SU-DHL-6 (cell line): Measurements from ENCODE around the gene ETF1.

Source experiments
- H2AFZ ChIP-seq: fragments of 200-600 bp; sonication (generic); 2 replicates; pipeline ENCODE4 v1.6.1; 2014; ENCODE audit warnings: low read depth, mild to moderate bottlenecking, moderate library complexity, mixed read lengths, antibody characterized with exemption, low read length; ENCODE audit not compliant: severe bottlenecking
- H3F3A ChIP-seq: fragments of 200-600 bp; shearing (Covaris generic); 2 replicates; pipeline ENCODE4 v1.6.0; 2016; ENCODE audit warnings: antibody characterized with exemption, mild to moderate bottlenecking; ENCODE audit not compliant: insufficient read depth
- H3K27ac ChIP-seq: fragments of 200-600 bp; sonication (generic); 2 replicates; pipeline ENCODE4 v1.5.1; 2016; ENCODE audit warnings: low read depth, mild to moderate bottlenecking, low read length, moderate library complexity, mixed read lengths
- H3K27me3 ChIP-seq: fragments of 200-600 bp; sonication (generic), shearing (Covaris generic); 2 replicates; pipeline ENCODE4 v1.6.0; 2014; ENCODE audit warnings: mild to moderate bottlenecking, low read length
- H3K36me3 ChIP-seq: fragments of 200-600 bp; sonication (generic); 2 replicates; pipeline ENCODE4 v1.6.1; 2014; ENCODE audit warnings: mild to moderate bottlenecking, low read length, mixed read lengths
- H3K4me2 ChIP-seq: fragments of 300-600, 200-600 bp; shearing (Covaris generic), sonication (generic); 2 replicates; pipeline ENCODE4 v1.6.0; 2014; ENCODE audit warnings: low read length, low read depth, mild to moderate bottlenecking; ENCODE audit not compliant: poor library complexity, severe bottlenecking
- H3K4me3 ChIP-seq: fragments of 200-600 bp; sonication (generic); 2 replicates; pipeline ENCODE4 v1.5.1; 2014; ENCODE audit warnings: antibody characterized with exemption, low read length, mild to moderate bottlenecking, mixed read lengths; ENCODE audit not compliant: insufficient read depth, poor library complexity, severe bottlenecking
- H3K79me2 ChIP-seq: fragments of 200-600 bp; sonication (generic); 2 replicates; pipeline ENCODE4 v1.6.1; 2014; ENCODE audit warnings: mild to moderate bottlenecking, low read length, moderate library complexity; ENCODE audit not compliant: insufficient read depth
- H3K9ac ChIP-seq: fragments of 200-600 bp; sonication (generic); 2 replicates; pipeline ENCODE4 v1.7.0; 2014; ENCODE audit warnings: mild to moderate bottlenecking, low read length
- H3K9me2 ChIP-seq: fragments of 200-600 bp; sonication (generic); replicated peaks from 2 replicates; pipeline ENCODE4 v1.6.1; 2014; ENCODE audit warnings: low read length; ENCODE audit not compliant: insufficient read depth
- H3K9me3 ChIP-seq: fragments of 200-600 bp; sonication (generic); 2 replicates; pipeline ENCODE4 v1.6.1; 2014; ENCODE audit warnings: low read length, mixed read lengths; ENCODE audit not compliant: insufficient read depth
- H4K20me1 ChIP-seq: fragments of 200-600 bp; sonication (generic); 2 replicates; pipeline ENCODE4 v1.6.1; 2014; ENCODE audit warnings: low read depth, mild to moderate bottlenecking, antibody characterized with exemption, low read length, moderate library complexity, mixed read lengths
- CTCF ChIP-seq: fragments of 200-600 bp; sonication (generic); IDR thresholded peaks from one replicate; pipeline ENCODE4 v1.5.1; 2017; ENCODE audit warnings: antibody characterized with exemption, mild to moderate bottlenecking, low read length, moderate library complexity; ENCODE audit not compliant: insufficient read depth, poor library complexity, severe bottlenecking
- EZH2phosphoT487 ChIP-seq: fragments of 200-600 bp; sonication (generic), shearing (Covaris generic); conservative IDR thresholded peaks from 2 replicates; pipeline ENCODE4 v1.6.1; 2018; ENCODE audit warnings: mild to moderate bottlenecking, antibody characterized with exemption, low read length, moderate library complexity, mixed read lengths

ETF1 gene

GRCh38 chr5:138542956-138543729 is at the start of gene ETF1:
Gene ETF1 (minus strand): TSS chr5:138543236. CDS start chr5:138542918, 318 bp downstream.
- peaks cover 6% of the 10 kb centered on the region; the same call in 1 of the 2 replicates for H3F3A ChIP-seq
- H3K27ac ChIP-seq: peak within 1 kb of the TSS; percentile 68
- TF ChIP-seq EZH2phosphoT487: no peak
- TF ChIP-seq CTCF: no peak
- H3K9me2 ChIP-seq: no peaks in the 10 kb centered on the region
- peaks cover 96% of the 10 kb centered on the region for H3K79me2 ChIP-seq
- H3K4me2 ChIP-seq: peak within 1 kb of the TSS; percentile 92
- H3K9ac ChIP-seq: peak within 1 kb of the TSS; percentile 98
- no peaks in the 10 kb centered on the region for H3K27me3 ChIP-seq
- peaks cover 19% of the 10 kb centered on the region; the same call in 1 of the 2 replicates for H3K36me3 ChIP-seq
- no peaks in the 10 kb centered on the region for H3K9me3 ChIP-seq
- peaks cover 16% of the 10 kb centered on the region for H4K20me1 ChIP-seq
- H2AFZ ChIP-seq: peak within 1 kb of the TSS; percentile 75
- H3K4me3 ChIP-seq: peak within 1 kb of the TSS; percentile 84

GRCh38 chr5:138588013-138588788 is 45.2 kb upstream of the ETF1 start:
- Histone ChIP-seq H4K20me1 (no peaks in the 10 kb centered on the region), H3K27me3 (no peaks in the 10 kb centered on the region), H3K9me3 (no peaks in the 10 kb centered on the region), H3K36me3 (no peaks in the 10 kb centered on the region), H3K9ac (no peak overlapping the region), H3K9me2 (no peaks in the 10 kb centered on the region), H3K79me2 (no peaks in the 10 kb centered on the region), H3K4me3 (no peak overlapping the region), H3K27ac (no peak overlapping the region), H2AFZ (no peak overlapping the region), H3K4me2 (no peak overlapping the region), H3F3A (no peaks in the 10 kb centered on the region)
- TF ChIP-seq CTCF: no peak
- no peak for TF ChIP-seq EZH2phosphoT487

- Histone ChIP-seq H3K4me2 (no peak overlapping the region), H3K4me3 (no peak overlapping the region), H3K9me2 (no peaks in the 10 kb centered on the region), H3K9me3 (no peaks in the 10 kb centered on the region), H3K9ac (no peak overlapping the region), H3F3A (no peaks in the 10 kb centered on the region), H4K20me1 (no peaks in the 10 kb centered on the region), H3K27me3 (no peaks in the 10 kb centered on the region), H2AFZ (no peak overlapping the region), H3K27ac (no peak overlapping the region), H3K36me3 (no peaks in the 10 kb centered on the region), H3K79me2 (no peaks in the 10 kb centered on the region)
- TF ChIP-seq CTCF: no peak
- TF ChIP-seq EZH2phosphoT487: no peak
Observed at GRCh38 chr5:138585157-138585556, 42.1 kb upstream of the ETF1 start.
